GM18520 (cell line): ENCODE results near the gene SMAGP.

Source experiments
- ATAC-seq: cut with Tn5 transposase; IDR thresholded peaks from one replicate; pipeline ENCODE4 v1.9.1; 2021; ENCODE audit not compliant: unreplicated experiment

Gene SMAGP

DNA sequence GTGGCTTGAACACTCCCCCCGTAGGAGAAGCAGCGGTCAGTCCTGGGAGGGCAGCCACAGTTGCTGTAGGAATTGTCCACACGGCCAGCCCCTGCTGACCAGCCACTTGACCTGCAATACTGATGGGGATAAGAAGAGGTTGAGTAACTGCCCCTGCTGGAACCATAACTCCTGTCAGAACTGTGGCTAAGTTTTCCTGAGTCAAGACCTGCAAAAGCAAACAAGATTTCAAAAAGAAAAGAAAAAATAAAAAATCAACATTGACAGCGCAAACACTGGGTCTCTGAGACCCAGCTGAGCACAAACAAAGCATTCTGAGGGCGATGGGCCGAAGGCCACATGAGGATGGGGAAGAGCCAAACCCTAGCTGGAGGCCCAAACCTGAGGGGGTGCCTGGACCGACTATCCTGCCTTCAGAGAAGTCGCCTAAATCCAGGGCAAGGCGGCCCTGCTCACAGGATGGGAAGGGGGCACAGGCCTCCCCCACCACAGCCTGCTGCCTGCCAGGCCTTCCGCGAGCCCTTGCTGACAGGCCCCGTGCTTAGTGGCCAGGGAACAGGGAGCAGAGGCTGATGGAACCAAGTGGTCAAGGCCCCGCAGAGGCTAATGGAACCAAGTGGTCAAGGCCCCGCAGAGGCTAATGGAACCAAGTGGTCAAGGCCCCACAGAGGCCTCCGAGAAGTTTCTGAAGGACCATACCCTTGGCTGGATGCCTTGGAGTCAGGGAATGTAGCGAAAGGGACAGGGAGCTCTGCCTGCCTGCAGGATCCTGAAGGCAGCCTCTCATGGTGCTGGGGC is 71.4 kb downstream of the SMAGP start:
- no peak for ATAC-seq

DNA sequence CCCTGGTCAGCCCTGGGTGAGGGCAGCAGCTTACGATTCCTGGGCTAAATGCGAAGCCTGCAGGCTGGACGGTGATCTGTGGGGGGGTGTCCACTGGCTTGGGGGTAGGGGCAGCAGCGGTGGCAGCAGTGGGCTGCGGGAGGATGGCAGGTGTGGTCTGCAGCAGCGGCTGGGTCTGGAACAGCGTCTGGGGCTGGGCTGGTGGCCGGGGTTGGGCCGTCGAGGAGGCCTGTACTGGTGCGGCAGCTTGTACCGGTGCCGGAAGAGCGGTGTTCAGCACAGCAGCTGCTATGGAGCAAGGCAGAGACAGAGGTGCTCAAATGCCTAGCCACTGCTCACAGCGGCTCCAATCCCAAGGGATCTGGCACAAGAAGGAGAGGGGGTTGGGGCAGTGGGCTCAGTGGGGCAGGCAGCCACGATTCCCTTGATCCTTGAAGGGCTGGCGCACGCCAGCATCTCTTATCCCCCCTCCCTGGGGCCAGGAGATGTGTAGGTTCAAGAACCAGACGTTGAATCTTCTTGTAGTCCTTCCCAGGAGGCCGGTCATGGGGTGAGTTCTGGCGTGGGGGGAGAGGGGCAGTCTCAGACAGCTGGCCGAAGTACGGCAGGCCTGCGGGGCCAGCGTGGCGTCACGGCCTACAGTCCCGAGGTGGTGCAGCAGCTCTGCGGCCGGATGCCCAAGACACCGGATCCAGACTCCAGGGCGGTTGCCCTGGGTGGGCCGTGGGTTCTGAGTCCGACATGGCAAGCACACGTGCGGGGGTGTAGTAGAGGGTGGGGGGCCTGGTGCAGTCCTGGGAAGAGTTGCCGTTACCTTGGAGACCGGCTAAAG is 72.3 kb downstream of the SMAGP start:
- ATAC-seq, result no peak

DNA sequence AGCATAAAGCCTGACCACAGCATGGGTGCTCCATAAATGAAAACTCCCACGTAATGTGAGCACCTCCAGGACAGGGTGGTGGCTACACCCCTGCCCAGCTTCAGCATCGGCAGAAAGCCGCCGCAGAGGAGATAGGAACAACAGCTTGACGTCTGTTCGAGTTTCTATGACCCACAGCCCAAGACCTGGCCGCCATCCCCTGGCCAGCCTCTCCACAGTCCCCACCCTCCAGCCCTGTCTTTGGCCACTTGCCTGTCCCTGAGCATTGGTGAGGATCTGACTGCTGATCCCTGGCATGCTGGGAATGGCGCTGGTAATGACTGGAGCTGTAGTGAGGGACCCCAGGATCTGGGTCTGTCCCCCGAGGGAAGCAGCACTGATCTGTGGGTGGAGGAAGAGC is 73.7 kb downstream of the SMAGP start:
- no peak for ATAC-seq

DNA sequence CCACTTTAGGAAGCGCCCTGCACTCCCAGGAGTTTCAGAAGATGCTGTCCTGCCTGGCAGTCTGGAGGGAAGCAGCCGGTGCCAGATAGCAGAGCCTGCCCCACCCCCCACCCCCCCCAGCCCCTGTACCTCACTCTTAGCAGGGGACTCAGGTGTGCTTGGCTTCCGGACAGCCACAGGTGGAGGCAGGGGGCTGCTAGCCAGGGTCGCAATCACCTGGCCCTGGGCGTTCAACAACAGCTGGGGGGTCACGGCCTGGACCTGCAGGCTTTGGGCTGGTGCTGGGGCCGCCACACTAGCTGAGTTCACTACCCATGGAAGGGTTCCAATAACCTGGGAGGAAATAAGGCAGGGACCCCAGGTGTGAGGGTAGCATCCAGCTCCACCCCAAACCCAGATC is 74.4 kb downstream of the SMAGP start:
- ATAC-seq, result no peak
